Measurements from ENCODE around the gene SPDYC. TPM values are rescaled to one million over a fixed set of nuclear protein-coding genes. Genes with fewer than 3 reads are reported as not detected.
A peak's percentile ranks its signal among the peaks of the same experiment; 100 is the strongest.

Gene SPDYC
- total and polyA plus RNA-seq, 9 of the 15 experiments (the other 6 are each of a cell fraction or from before 2014, with no cell fraction given): 4.4 to 18.8 (median 9.2) TPM

GRCh38 chr11:65134240-65134951 lies 35.6 kb upstream of the SPDYC start, which contains the start of gene SYVN1 (continued):
- no peak; the same call in 1 of the 2 replicates for TF ChIP-seq CGGBP1 (CRISPR knock-in tag; IDR thresholded peaks at IDR 0.05)
- no peak for TF ChIP-seq ZNF584 (CRISPR knock-in tag; IDR thresholded peaks at IDR 0.05; ENCODE audit: low read depth)
- TF ChIP-seq ZNF695 (CRISPR knock-in tag; IDR thresholded peaks at IDR 0.05): no peak
- no peak for TF ChIP-seq HDAC6 (IDR thresholded peaks at IDR 0.05; ENCODE audit: low read depth, low read length)
- no peak for TF ChIP-seq ZBTB8A (IDR thresholded peaks at IDR 0.05; ENCODE audit: partially characterized antibody)
- no peak for TF ChIP-seq SRSF3 (IDR thresholded peaks at IDR 0.05; ENCODE audit: insufficient read depth, low read length)
- TF ChIP-seq, protein P1, sequence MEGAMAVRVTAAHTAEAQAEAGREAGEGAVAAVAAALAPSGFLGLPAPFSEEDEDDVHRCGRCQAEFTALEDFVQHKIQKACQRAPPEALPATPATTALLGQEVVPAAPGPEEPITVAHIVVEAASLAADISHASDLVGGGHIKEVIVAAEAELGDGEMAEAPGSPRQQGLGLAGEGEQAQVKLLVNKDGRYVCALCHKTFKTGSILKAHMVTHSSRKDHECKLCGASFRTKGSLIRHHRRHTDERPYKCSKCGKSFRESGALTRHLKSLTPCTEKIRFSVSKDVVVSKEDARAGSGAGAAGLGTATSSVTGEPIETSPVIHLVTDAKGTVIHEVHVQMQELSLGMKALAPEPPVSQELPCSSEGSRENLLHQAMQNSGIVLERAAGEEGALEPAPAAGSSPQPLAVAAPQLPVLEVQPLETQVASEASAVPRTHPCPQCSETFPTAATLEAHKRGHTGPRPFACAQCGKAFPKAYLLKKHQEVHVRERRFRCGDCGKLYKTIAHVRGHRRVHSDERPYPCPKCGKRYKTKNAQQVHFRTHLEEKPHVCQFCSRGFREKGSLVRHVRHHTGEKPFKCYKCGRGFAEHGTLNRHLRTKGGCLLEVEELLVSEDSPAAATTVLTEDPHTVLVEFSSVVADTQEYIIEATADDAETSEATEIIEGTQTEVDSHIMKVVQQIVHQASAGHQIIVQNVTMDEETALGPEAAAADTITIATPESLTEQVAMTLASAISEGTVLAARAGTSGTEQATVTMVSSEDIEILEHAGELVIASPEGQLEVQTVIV (CRISPR knock-in tag; IDR thresholded peaks at IDR 0.05; ENCODE audit: borderline replicate concordance): no peak
- peak; percentile 89; the same call in 1 of the 2 replicates for TF ChIP-seq NKRF (IDR thresholded peaks at IDR 0.05; ENCODE audit: borderline replicate concordance)
- no peak for TF ChIP-seq HDGF (IDR thresholded peaks at IDR 0.05)
- TF ChIP-seq ZNF699 (CRISPR knock-in tag; IDR thresholded peaks at IDR 0.05; ENCODE audit: insufficient replicate concordance): no peak
- TF ChIP-seq NR4A1 (CRISPR knock-in tag; IDR thresholded peaks at IDR 0.05): no peak
- no peak for TF ChIP-seq NR4A1 (tag; IDR thresholded peaks at IDR 0.05)
- TF ChIP-seq ZNF586 (CRISPR knock-in tag; conservative IDR thresholded peaks at IDR 0.05): peak; percentile 71; the same call in 1 of the 2 replicates
- no peak for TF ChIP-seq SMAD2 (IDR thresholded peaks at IDR 0.05; ENCODE audit: low read depth, low read length)
- peak; percentile 94 for TF ChIP-seq JUND (IDR thresholded peaks at IDR 0.05; ENCODE audit: borderline replicate concordance, low read depth, low read length)
- peak; percentile 45; the same call in 1 of the 3 replicates for TF ChIP-seq JUND (tag; IDR thresholded peaks at IDR 0.05; ENCODE audit: borderline replicate concordance, low read depth, low read length)
- TF ChIP-seq ZNF212 (CRISPR knock-in tag; IDR thresholded peaks at IDR 0.05): no peak
- peak in 1 of 2 experiments; percentile 17; a peak in 1 of 4 replicates for TF ChIP-seq UBTF (IDR thresholded peaks at IDR 0.05; ENCODE audit: borderline replicate concordance in 1 of 2, low read depth in 2 of 2, low read length in 2 of 2)
- TF ChIP-seq TAF15 (IDR thresholded peaks at IDR 0.05; ENCODE audit: low read depth, low read length): no peak
